Activated effector memory CD4-positive, alpha-beta T cell treated with anti-CD3 and anti-CD28 coated beads, Interleukin-2, amount 50 U/mL, for 16 hours (primary cell): ENCODE results near the gene UBE2Z.

Experiments
- DNase-seq: peaks from one replicate; pipeline ENCODE4 v3.0.0-alpha.2; 2020

Gene UBE2Z

GRCh38 chr17:48908047-48908843, at the start of gene UBE2Z:
TSS of gene UBE2Z (plus strand) at chr17:48908407. CDS start at chr17:48908504, 97 bp downstream.
- DNase-seq = peak; percentile 95

GRCh38 chr17:48860034-48860433, 48.2 kb upstream of the UBE2Z start:
- DNase-seq = no peak

- no peak for DNase-seq
Observed at GRCh38 chr17:48860456-48860855, 47.8 kb upstream of the UBE2Z start.

GRCh38 chr17:48868916-48869500, 39.2 kb upstream of the UBE2Z start:
- DNase-seq = peak; percentile 22

GRCh38 chr17:48869821-48870318, 38.3 kb upstream of the UBE2Z start:
- DNase-seq = no peak

GRCh38 chr17:48871035-48871550, 37.1 kb upstream of the UBE2Z start:
- peak; percentile 52 for DNase-seq

- DNase-seq = peak; percentile 33
Observed at GRCh38 chr17:48871551-48872351, 36.5 kb upstream of the UBE2Z start.

GRCh38 chr17:48872409-48872808, 35.8 kb upstream of the UBE2Z start:
- DNase-seq = peak; percentile 28

GRCh38 chr17:48873209-48873608, 35.0 kb upstream of the UBE2Z start:
- DNase-seq = no peak

- DNase-seq = no peak
Observed at GRCh38 chr17:48873696-48874443, 34.3 kb upstream of the UBE2Z start.

- DNase-seq = peak; percentile 78
Observed at GRCh38 chr17:48878920-48879898, 29.0 kb upstream of the UBE2Z start.

GRCh38 chr17:48882272-48882671, 25.9 kb upstream of the UBE2Z start:
- DNase-seq = no peak

- DNase-seq = no peak
Observed at GRCh38 chr17:48883171-48883570, 25.0 kb upstream of the UBE2Z start.

GRCh38 chr17:48890086-48890485, 18.1 kb upstream of the UBE2Z start:
- DNase-seq = no peak

- DNase-seq = peak; percentile 73
Observed at GRCh38 chr17:48892940-48893645, 15.1 kb upstream of the UBE2Z start.

- DNase-seq = no peak
Observed at GRCh38 chr17:48893646-48894508, 14.3 kb upstream of the UBE2Z start.

- no peak for DNase-seq
Observed at GRCh38 chr17:48894886-48895285, 13.3 kb upstream of the UBE2Z start.

- no peak for DNase-seq
Observed at GRCh38 chr17:48901241-48901640, 7.0 kb upstream of the UBE2Z start.

- no peak for DNase-seq
Observed at GRCh38 chr17:48903401-48903800, 4.8 kb upstream of the UBE2Z start.

- DNase-seq = no peak
Observed at GRCh38 chr17:48904428-48904827, 3.8 kb upstream of the UBE2Z start.
